HepG2 (cell line): Measurements from ENCODE around the gene WNT10A. TPM values are rescaled to one million over a fixed set of nuclear protein-coding genes. Genes with fewer than 3 reads are reported as not detected.

Source experiments
- ATAC-seq: fragments of 200-7000 bp; cut with Tn5 transposase; 3 replicates; pipeline ENCODE4 v1.9.1; 2020; ENCODE audit warnings: mild to moderate bottlenecking, moderate library complexity
- BruUV-seq: library from RNA; stranded (reverse); fragments of 400-500 nt; replicated peaks from 2 replicates; lab custom pipeline; 2021; lab: Mats Ljungman, UMichigan
- CTCF ChIA-PET: fragments of 300-600 bp; formaldehyde crosslinking; extraction: SDS; loops from one replicate; lab custom pipeline; 2021; ENCODE audit warnings: low total read pairs, inconsistent platforms, low intra/inter-chr PET ratio; lab: Yijun Ruan, JAX
- POLR2A ChIA-PET: fragments of 350-600 bp; sonication (Branson Sonifier 250); formaldehyde crosslinking; loops from one replicate; lab custom pipeline; 2020; ENCODE audit warnings: antibody characterized with exemption, inconsistent platforms; lab: Yijun Ruan, JAX
- DNase-seq: peaks from one replicate; pipeline ENCODE4 v3.0.0-alpha.2; 2015; ENCODE audit warnings: low spot score
- FAIRE-seq: peaks from 3 replicates; lab custom pipeline; 2011; peaks lifted over from hg19 to GRCh38; lab: Jason Lieb, UNC
- H2AFZ ChIP-seq: one replicate; pipeline ENCODE4 v1.6.1; 2011; ENCODE audit warnings: low read length, inconsistent platforms
- H3K27ac ChIP-seq: fragments of 300-600 bp; 3 replicates; pipeline ENCODE4 v1.8.0; 2011; ENCODE audit warnings: mixed run types, mild to moderate bottlenecking, mixed read lengths, low read length, inconsistent platforms; ENCODE audit not compliant: insufficient read depth; ENCODE audit errors: extremely low read length
- H3K27me3 ChIP-seq, 2 experiments: fragments of 200-600 bp in 1 of 2; 2 replicates in 1 of 2; 3 replicates in 1 of 2; pipeline versions ENCODE4 v1.6.0 to v1.8.0; 2011; ENCODE audit warnings: low read length in 2 of 2, mild to moderate bottlenecking in 2 of 2, moderate library complexity in 2 of 2, inconsistent platforms in 1 of 2; ENCODE audit not compliant: insufficient read depth in 2 of 2, control insufficient read depth in 1 of 2
- H3K36me3 ChIP-seq, 2 experiments: fragments of 200-600 bp in 1 of 2; replicated peaks in 1 of 2; 2 replicates in 1 of 2; 3 replicates in 1 of 2; pipeline versions ENCODE4 v1.5.1 to v1.8.0; 2011; ENCODE audit warnings: low read length in 2 of 2, inconsistent platforms in 1 of 2; ENCODE audit not compliant: insufficient read depth in 2 of 2, control insufficient read depth in 1 of 2
- H3K4me1 ChIP-seq: 2 replicates; pipeline ENCODE4 v1.5.1; 2012; ENCODE audit warnings: low read length, inconsistent platforms; ENCODE audit not compliant: insufficient read depth
- H3K4me2 ChIP-seq: 2 replicates; pipeline ENCODE4 v1.6.0; 2011; ENCODE audit warnings: low read depth, low read length, inconsistent platforms
- H3K4me3 ChIP-seq, 3 experiments: fragments of 200-600 bp in 1 of 3; sonication (generic), shearing (Covaris generic) in 1 of 3; replicated peaks in 1 of 3; 2 replicates each; pipeline ENCODE4 v1.5.1; 2011 to 2016; ENCODE audit warnings: low read length in 3 of 3, inconsistent platforms in 2 of 3, low read depth in 2 of 3, mild to moderate bottlenecking in 2 of 3, control low read depth in 1 of 3, mixed read lengths in 1 of 3; ENCODE audit not compliant: insufficient read depth in 1 of 3
- H3K79me2 ChIP-seq: one replicate; pipeline ENCODE4 v1.6.1; 2011; ENCODE audit warnings: low read length, inconsistent platforms; ENCODE audit not compliant: insufficient read depth
- H3K9ac ChIP-seq: 2 replicates; pipeline ENCODE4 v1.6.0; 2011; ENCODE audit warnings: mild to moderate bottlenecking, low read depth, low read length, inconsistent platforms; ENCODE audit not compliant: insufficient read depth
- H3K9me3 ChIP-seq: 2 replicates; pipeline ENCODE4 v1.5.1; 2012; ENCODE audit warnings: mild to moderate bottlenecking, low read length
- H4K20me1 ChIP-seq: 2 replicates; pipeline ENCODE4 v1.6.0; 2011; ENCODE audit warnings: inconsistent platforms, mild to moderate bottlenecking, low read length, moderate library complexity; ENCODE audit not compliant: insufficient read depth
- E2F1 ChIP-seq: sonication (generic); formaldehyde crosslinking; IDR thresholded peaks from 2 replicates; pipeline ENCODE4 v1.5.0; 2020; ENCODE audit warnings: missing genetic modification reagents
- EP300 ChIP-seq, 3 experiments: sonication (generic) in 1 of 3; formaldehyde crosslinking in 1 of 3; IDR thresholded peaks; 2 replicates each; pipeline versions ENCODE4 v1.5.1 to v1.6.1; 2011 to 2020; ENCODE audit warnings: low read depth in 2 of 3, low read length in 2 of 3, borderline replicate concordance in 1 of 3, improper control_type of control experiment in 1 of 3, mild to moderate bottlenecking in 1 of 3, missing genetic modification reagents in 1 of 3, moderate library complexity in 1 of 3
- GTF2F1 ChIP-seq: fragments of 150-350 bp; IDR thresholded peaks from 2 replicates; pipeline ENCODE4 v1.6.1; 2014; ENCODE audit warnings: low read length
- HNF1A ChIP-seq, 2 experiments: sonication (generic) in 1 of 2; formaldehyde crosslinking in 1 of 2; IDR thresholded peaks; 2 replicates each; pipeline versions ENCODE4 v1.4.0 to v1.6.1; 2016 to 2020; ENCODE audit warnings: borderline replicate concordance in 1 of 2, low read depth in 1 of 2, mild to moderate bottlenecking in 1 of 2, missing genetic modification reagents in 1 of 2
- JUND ChIP-seq: sonication (generic); formaldehyde crosslinking; IDR thresholded peaks from 2 replicates; pipeline ENCODE4 v1.8.0; 2022; ENCODE audit warnings: mild to moderate bottlenecking, missing genetic modification reagents
- KDM4B ChIP-seq: sonication (generic); formaldehyde crosslinking; IDR thresholded peaks from 2 replicates; pipeline ENCODE4 v1.4.0; 2020; ENCODE audit warnings: missing genetic modification reagents
- MED13 ChIP-seq: sonication (generic); formaldehyde crosslinking; IDR thresholded peaks from 2 replicates; pipeline ENCODE4 v1.5.0; 2020; ENCODE audit warnings: missing genetic modification reagents
- NR0B2 ChIP-seq: sonication (generic); formaldehyde crosslinking; IDR thresholded peaks from 2 replicates; pipeline ENCODE4 v1.4.0; 2020; ENCODE audit warnings: mild to moderate bottlenecking, missing genetic modification reagents
- SKI ChIP-seq: fragments of 450-650 bp; IDR thresholded peaks from one replicate; pipeline ENCODE4 v1.6.1; 2018; ENCODE audit warnings: mild to moderate bottlenecking; ENCODE audit not compliant: partially characterized antibody
- YEATS4 ChIP-seq: sonication (generic); formaldehyde crosslinking; IDR thresholded peaks from 2 replicates; pipeline ENCODE4 v1.4.0; 2020; ENCODE audit warnings: missing genetic modification reagents, borderline replicate concordance
- ZNF256 ChIP-seq: sonication (generic); formaldehyde crosslinking; conservative IDR thresholded peaks from 2 replicates; pipeline ENCODE4 v1.4.0; 2020; ENCODE audit warnings: missing genetic modification reagents
- ZNF546 ChIP-seq: sonication (generic); formaldehyde crosslinking; conservative IDR thresholded peaks from 2 replicates; pipeline ENCODE4 v1.8.1; 2023; ENCODE audit warnings: mild to moderate bottlenecking, missing genetic modification reagents
- WGBS: methylation state at CpG from one replicate; pipeline ENCODE4 v1.1.6; 2017; ENCODE audit warnings: low lambda C conversion rate; 5-methylcytosine and 5-hydroxymethylcytosine counted together
- in situ Hi-C: cut with HindIII; loops from 2 replicates; pipeline ENCODE4 v1.10.0; 2017; ENCODE audit warnings: low pct_unique_long_range_greater_than_20kb; ENCODE audit not compliant: extremely low pct_ligation_motif_present
- intact Hi-C: fragments of 100-400 bp; cut with micrococcal nuclease; formaldehyde crosslinking; loops from one replicate; pipeline ENCODE4 v1.10.0; 2022; ENCODE audit not compliant: unreplicated experiment
- polyA plus RNA-seq, 8 experiments: library from polyadenylated mRNA; depleted of rRNA in 3 of 8; stranded (reverse) in 7 of 8; unstranded in 1 of 8; fragments of >200 nt; fragmentation: Illumina TruSeq in 4 of 8; extraction: Trizol in 4 of 8; gene quantifications; 2 replicates each; pipeline versions ENCODE4 v1.2.1 to v1.2.3, GENCODE V29; 2011 to 2016; ENCODE audit warnings: low read depth in 4 of 8, missing spikeins in 1 of 8, mixed read lengths in 1 of 8; ENCODE audit not compliant: insufficient read depth in 1 of 8
- total RNA-seq, 5 experiments: library from RNA; depleted of rRNA; stranded (reverse); fragments of >200 nt; fragmentation: Illumina TruSeq; extraction: Trizol; gene quantifications; 2 replicates each; pipeline ENCODE4 v1.2.3, GENCODE V29; 2016; ENCODE audit warnings: low read depth in 1 of 5

Gene WNT10A
- total and polyA plus RNA-seq, 2 of the 13 experiments (the other 11 are each of a cell fraction or from before 2014, with no cell fraction given), result 0.03 TPM; not detected in 1

GRCh38 chr2:218832081-218832480 is 48.6 kb upstream of the WNT10A start:
- 86% methylated on average over 3 of the region's 3 CpGs for WGBS
- TF ChIP-seq E2F1 (CRISPR knock-in tag), result no peak
- no peak for TF ChIP-seq JUND (CRISPR knock-in tag)
- TF ChIP-seq SKI, result no peak
- H3K4me1 ChIP-seq, result peaks cover 40% of the 10 kb centered on the region
- intact Hi-C loops (no loop called here), in situ Hi-C loops (loop anchor here (25.0 kb wide), 1 partner anchor 95 kb away; no protein-coding TSS in a partner anchor)
- ATAC-seq (peak; percentile 4; the same call in 2 of the 3 replicates), DNase-seq (no peak), FAIRE-seq (no peak)
- no peak overlapping the region for H3K9ac ChIP-seq
- peaks cover 16 to 79% of the 10 kb centered on the region in 2 experiments; a peak in 4 of 5 replicates for H3K27me3 ChIP-seq
- H4K20me1 ChIP-seq, result no peaks in the 10 kb centered on the region
- no peaks in the 10 kb centered on the region for H3K79me2 ChIP-seq
- no peak overlapping the region for H3K27ac ChIP-seq
- H3K4me3 ChIP-seq, result no peak overlapping the region
- H3K9me3 ChIP-seq, result no peaks in the 10 kb centered on the region
- H3K36me3 ChIP-seq, result no peaks in the 10 kb centered on the region
- H3K4me2 ChIP-seq, result no peak overlapping the region; the same call in 1 of the 2 replicates
- no TSS peak for BruUV-seq
- H2AFZ ChIP-seq, result no peak overlapping the region
- ChIA-PET POLR2A (interaction anchor here (1.0 kb wide), 1 partner anchor 50 kb away, joined by 3 read pairs; the partner anchor contains the start of gene CYP27A1), CTCF (no interaction called here)

- 31% methylated on average over 3 of the region's 3 CpGs for WGBS
- Histone ChIP-seq H2AFZ (no peak overlapping the region), H3K27me3 (peaks cover 16 to 79% of the 10 kb centered on the region in 2 experiments; a peak in 4 of 5 replicates), H3K36me3 (no peaks in the 10 kb centered on the region), H3K79me2 (no peaks in the 10 kb centered on the region), H3K4me2 (no peak overlapping the region), H3K4me3 (no peak overlapping the region), H3K9ac (no peak overlapping the region), H3K9me3 (no peaks in the 10 kb centered on the region), H4K20me1 (no peaks in the 10 kb centered on the region), H3K4me1 (peaks cover 39% of the 10 kb centered on the region), H3K27ac (no peak overlapping the region)
- ChIA-PET CTCF (no interaction called here), POLR2A (interaction anchor here (1.0 kb wide), 1 partner anchor 50 kb away, joined by 3 read pairs; the partner anchor contains the start of gene CYP27A1)
- intact Hi-C loops, result no loop called here
- DNase-seq (no peak), ATAC-seq (no peak), FAIRE-seq (no peak)
- BruUV-seq, result no TSS peak
- in situ Hi-C loops, result loop anchor here (25.0 kb wide), 1 partner anchor 95 kb away; no protein-coding TSS in a partner anchor
- TF ChIP-seq ZNF546 (CRISPR knock-in tag), result no peak
- no peak for TF ChIP-seq ZNF256 (CRISPR knock-in tag)
- no peak for TF ChIP-seq NR0B2 (CRISPR knock-in tag)
- no peak for TF ChIP-seq KDM4B (CRISPR knock-in tag)
- TF ChIP-seq GTF2F1, result no peak
- no peak for TF ChIP-seq YEATS4 (CRISPR knock-in tag)
- no peak for TF ChIP-seq HNF1A (IDR thresholded peaks at IDR 0.05; ENCODE audit: low read depth)
- no peak for TF ChIP-seq HNF1A (CRISPR knock-in tag; IDR thresholded peaks at IDR 0.05; ENCODE audit: borderline replicate concordance)
- TF ChIP-seq EP300 (IDR thresholded peaks at IDR 0.05; ENCODE audit: low read depth in 2 of 2, low read length in 2 of 2), result no peak
- TF ChIP-seq EP300 (CRISPR knock-in tag; IDR thresholded peaks at IDR 0.05; ENCODE audit: borderline replicate concordance), result no peak
- TF ChIP-seq MED13 (CRISPR knock-in tag), result no peak
These were observed 48.1 kb upstream of the WNT10A start for GRCh38 chr2:218832520-218832919.
